Bronchial epithelial cell (primary cell): ENCODE results near the gene STC2. TPM values are rescaled to one million over a fixed set of nuclear protein-coding genes. Genes with fewer than 3 reads are reported as not detected.

ENCODE experiments used
- DNase-seq: peaks from one replicate; pipeline ENCODE4 v3.0.0-alpha.2; 2010; ENCODE audit warnings: low read depth
- FAIRE-seq: peaks from 2 replicates; lab custom pipeline; 2011; peaks lifted over from hg19 to GRCh38; lab: Jason Lieb, UNC
- H3K27me3 ChIP-seq: 2 replicates; pipeline ENCODE4 v1.5.1; 2011; ENCODE audit warnings: low read length; ENCODE audit not compliant: control insufficient read depth, insufficient read depth
- H3K36me3 ChIP-seq: 2 replicates; pipeline ENCODE4 v1.5.1; 2011; ENCODE audit warnings: low read length; ENCODE audit not compliant: control insufficient read depth, insufficient read depth
- H3K4me3 ChIP-seq: 2 replicates; pipeline ENCODE4 v1.5.1; 2011; ENCODE audit warnings: mild to moderate bottlenecking, low read depth, low read length, control low read depth
- total RNA-seq: library from RNA; depleted of rRNA; stranded (reverse); fragments of >200 nt; gene quantifications from 2 replicates; pipeline ENCODE4 v1.2.1, GENCODE V29; 2014
- TF ChIP-seq, protein P1 (sequence below): IDR thresholded peaks from 2 replicates; pipeline ENCODE4 v1.5.1; 2011; ENCODE audit warnings: mild to moderate bottlenecking, moderate library complexity, low read length, control low read depth, inconsistent platforms; ENCODE audit not compliant: insufficient read depth, severe bottlenecking

The STC2 gene
- total RNA-seq, 1 donor from 2014 or later: 310 TPM

DNA sequence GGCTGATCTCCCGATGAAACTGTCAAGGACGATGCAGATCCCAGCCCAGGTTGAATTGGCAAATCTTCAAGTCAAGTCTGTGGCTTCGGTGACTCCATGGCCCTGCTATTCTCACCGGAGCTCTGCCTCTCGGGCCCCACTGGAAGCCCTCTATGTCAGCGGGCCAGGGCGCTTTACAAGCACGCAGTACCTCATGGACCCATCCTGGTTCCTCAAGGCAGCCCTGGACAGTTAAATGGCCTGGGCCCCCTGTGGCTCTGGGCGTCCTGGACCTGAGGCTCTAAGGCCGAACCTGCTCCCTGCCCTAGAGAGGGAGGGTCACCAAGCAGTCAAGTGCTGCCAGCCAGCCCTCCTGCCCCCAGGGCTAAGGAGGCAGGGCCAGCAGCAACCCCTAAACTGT lies 45.3 kb downstream of the STC2 start:
- H3K4me3 ChIP-seq: no peak overlapping the region
- peaks cover 3% of the 10 kb centered on the region for H3K27me3 ChIP-seq
- H3K36me3 ChIP-seq: no peaks in the 10 kb centered on the region
- FAIRE-seq (no peak), DNase-seq (no peak)
- TF ChIP-seq, protein P1, sequence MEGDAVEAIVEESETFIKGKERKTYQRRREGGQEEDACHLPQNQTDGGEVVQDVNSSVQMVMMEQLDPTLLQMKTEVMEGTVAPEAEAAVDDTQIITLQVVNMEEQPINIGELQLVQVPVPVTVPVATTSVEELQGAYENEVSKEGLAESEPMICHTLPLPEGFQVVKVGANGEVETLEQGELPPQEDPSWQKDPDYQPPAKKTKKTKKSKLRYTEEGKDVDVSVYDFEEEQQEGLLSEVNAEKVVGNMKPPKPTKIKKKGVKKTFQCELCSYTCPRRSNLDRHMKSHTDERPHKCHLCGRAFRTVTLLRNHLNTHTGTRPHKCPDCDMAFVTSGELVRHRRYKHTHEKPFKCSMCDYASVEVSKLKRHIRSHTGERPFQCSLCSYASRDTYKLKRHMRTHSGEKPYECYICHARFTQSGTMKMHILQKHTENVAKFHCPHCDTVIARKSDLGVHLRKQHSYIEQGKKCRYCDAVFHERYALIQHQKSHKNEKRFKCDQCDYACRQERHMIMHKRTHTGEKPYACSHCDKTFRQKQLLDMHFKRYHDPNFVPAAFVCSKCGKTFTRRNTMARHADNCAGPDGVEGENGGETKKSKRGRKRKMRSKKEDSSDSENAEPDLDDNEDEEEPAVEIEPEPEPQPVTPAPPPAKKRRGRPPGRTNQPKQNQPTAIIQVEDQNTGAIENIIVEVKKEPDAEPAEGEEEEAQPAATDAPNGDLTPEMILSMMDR: no peak

GRCh38 chr5:173281910-173282309 lies 46.3 kb downstream of the STC2 start:
- Histone ChIP-seq H3K27me3 (peaks cover 3% of the 10 kb centered on the region), H3K36me3 (no peaks in the 10 kb centered on the region), H3K4me3 (no peak overlapping the region)
- DNase-seq (no peak), FAIRE-seq (no peak)
- TF ChIP-seq, protein P1: peak; percentile 25

DNA sequence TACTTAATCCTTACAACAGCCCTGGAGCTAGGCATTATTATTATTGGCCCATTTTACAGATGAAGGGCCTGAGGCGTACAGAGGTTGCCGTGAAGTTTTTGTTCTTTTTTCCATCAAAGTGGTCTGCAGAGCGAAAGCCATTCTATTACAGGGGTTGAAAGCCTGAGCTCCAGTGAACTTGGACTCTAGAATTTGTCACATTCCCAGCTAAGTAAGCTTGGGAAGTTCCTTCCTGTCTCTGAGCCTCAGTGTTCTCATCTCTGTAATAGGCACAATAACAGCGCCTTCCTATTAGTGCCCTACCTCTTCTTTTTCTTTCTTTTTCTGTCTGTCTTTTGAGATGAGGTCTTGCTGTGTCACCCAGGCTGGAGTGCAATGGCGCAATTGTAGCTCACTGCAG lies 49.0 kb downstream of the STC2 start:
- FAIRE-seq: no peak
- H3K36me3 ChIP-seq: no peaks in the 10 kb centered on the region
- peaks cover 3% of the 10 kb centered on the region for H3K27me3 ChIP-seq
- TF ChIP-seq, protein P1: no peak
- DNase-seq: no peak
- H3K4me3 ChIP-seq: no peak overlapping the region

GRCh38 chr5:173278641-173279040 lies 49.6 kb downstream of the STC2 start:
- DNase-seq (no peak), FAIRE-seq (no peak)
- TF ChIP-seq, protein P1: no peak
- peaks cover 3% of the 10 kb centered on the region for H3K27me3 ChIP-seq
- H3K4me3 ChIP-seq: no peak overlapping the region
- no peaks in the 10 kb centered on the region for H3K36me3 ChIP-seq

- TF ChIP-seq, protein P1: no peak
- no peak for DNase-seq
- H3K4me3 ChIP-seq: no peak overlapping the region
- H3K27me3 ChIP-seq: peaks cover 3% of the 10 kb centered on the region
- no peak for FAIRE-seq
- H3K36me3 ChIP-seq: no peaks in the 10 kb centered on the region
Observed at GRCh38 chr5:173278172-173278571, 50.0 kb downstream of the STC2 start.

DNA sequence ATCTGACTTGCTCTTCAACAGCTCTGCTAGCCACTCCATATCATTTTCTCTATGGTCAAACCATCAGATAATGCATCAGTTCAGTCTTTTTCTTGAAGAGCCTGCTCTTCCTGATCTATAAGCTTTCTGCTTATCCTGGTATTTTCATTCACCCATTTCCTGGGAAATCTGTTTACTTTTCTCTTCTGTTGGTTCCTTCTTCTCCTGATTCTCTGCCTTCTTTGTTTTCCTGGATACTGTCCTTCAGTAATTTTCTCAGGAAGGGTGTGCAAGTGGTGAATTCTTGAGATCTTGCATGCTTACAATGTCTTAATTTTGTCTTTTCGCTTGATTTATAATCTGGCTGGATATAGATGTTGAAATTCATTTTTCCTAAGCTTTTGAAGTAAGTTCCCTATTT lies 53.4 kb downstream of the STC2 start:
- H3K4me3 ChIP-seq: no peak overlapping the region
- TF ChIP-seq, protein P1: no peak
- H3K27me3 ChIP-seq: no peaks in the 10 kb centered on the region
- FAIRE-seq (no peak), DNase-seq (no peak)
- no peaks in the 10 kb centered on the region for H3K36me3 ChIP-seq
